ENCODE measurements around the gene ARRB1. TPM values are rescaled to one million over a fixed set of nuclear protein-coding genes. Genes with fewer than 3 reads are reported as not detected.

The ARRB1 gene
- total RNA-seq, 4 donors from 2014 or later = 23.1 to 61.8 (median 44.8) TPM

- no peaks in the 10 kb centered on the region for H3K36me3 ChIP-seq
- DNase-seq = peak in 1 of 2 donors; percentile 4
- H3K4me1 ChIP-seq = peaks cover 0 to 12% of the 10 kb centered on the region in 2 donors
- H3K4me3 ChIP-seq = no peak overlapping the region
- H3K27me3 ChIP-seq = peaks cover 0 to 4% of the 10 kb centered on the region in 2 donors
- no peak for TF ChIP-seq POLR2A (IDR thresholded peaks at IDR 0.05)
- TF ChIP-seq, protein P1, sequence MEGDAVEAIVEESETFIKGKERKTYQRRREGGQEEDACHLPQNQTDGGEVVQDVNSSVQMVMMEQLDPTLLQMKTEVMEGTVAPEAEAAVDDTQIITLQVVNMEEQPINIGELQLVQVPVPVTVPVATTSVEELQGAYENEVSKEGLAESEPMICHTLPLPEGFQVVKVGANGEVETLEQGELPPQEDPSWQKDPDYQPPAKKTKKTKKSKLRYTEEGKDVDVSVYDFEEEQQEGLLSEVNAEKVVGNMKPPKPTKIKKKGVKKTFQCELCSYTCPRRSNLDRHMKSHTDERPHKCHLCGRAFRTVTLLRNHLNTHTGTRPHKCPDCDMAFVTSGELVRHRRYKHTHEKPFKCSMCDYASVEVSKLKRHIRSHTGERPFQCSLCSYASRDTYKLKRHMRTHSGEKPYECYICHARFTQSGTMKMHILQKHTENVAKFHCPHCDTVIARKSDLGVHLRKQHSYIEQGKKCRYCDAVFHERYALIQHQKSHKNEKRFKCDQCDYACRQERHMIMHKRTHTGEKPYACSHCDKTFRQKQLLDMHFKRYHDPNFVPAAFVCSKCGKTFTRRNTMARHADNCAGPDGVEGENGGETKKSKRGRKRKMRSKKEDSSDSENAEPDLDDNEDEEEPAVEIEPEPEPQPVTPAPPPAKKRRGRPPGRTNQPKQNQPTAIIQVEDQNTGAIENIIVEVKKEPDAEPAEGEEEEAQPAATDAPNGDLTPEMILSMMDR (IDR thresholded peaks at IDR 0.05) = no peak
- no peaks in the 10 kb centered on the region for H3K9me3 ChIP-seq
- no peak overlapping the region for H3K27ac ChIP-seq
- intact Hi-C loops (cut with DNase I; ENCODE audit: low total_unique reads) = loop anchor here (5.0 to 10.0 kb wide), 2 partner anchors 223 to 311 kb away; no protein-coding TSS in a partner anchor
These were observed 106.0 kb downstream of the ARRB1 start for GRCh38 chr11:75245356-75246005.

DNA sequence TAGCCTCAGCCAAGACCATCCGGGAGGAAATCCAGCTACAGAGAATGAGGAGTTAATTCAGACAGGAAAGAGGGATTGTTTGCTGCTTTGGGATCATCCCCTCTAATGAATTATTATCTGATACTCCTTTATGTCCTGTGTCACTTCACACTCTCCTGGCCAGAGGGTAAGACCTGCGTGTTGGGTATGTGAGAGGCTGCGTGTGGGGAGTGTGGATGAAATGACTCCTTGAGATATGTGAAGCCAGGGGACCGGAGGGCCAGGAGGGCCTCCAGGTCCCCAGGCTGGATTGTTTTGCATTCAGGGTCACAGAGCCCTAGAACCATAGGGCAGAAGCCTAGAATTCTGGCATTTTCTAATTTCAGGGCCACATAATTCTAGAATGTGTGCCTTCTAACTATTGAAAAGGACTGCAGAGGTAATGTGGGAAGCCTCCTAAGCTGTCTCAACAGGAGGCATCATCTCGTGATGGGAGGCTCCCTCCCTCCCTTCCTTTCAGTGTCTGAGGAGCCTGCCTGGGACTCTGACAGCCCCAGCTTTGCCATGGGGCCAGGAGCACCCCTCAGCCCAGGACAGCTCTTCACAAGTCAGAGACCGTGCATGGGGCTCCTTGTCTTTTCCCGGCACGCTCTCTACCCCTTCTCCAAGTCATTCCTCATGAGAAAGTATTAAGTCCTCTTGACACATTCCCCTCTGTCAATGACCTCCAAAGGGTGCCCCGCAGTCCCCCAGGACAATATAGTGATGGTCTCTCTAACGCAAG, 107.2 kb downstream of the ARRB1 start:
- intact Hi-C loops (cut with DNase I; ENCODE audit: low total_unique reads) = loop anchor here (5.0 to 10.0 kb wide), 2 partner anchors 102 to 309 kb away; no protein-coding TSS in a partner anchor
- H3K9me3 ChIP-seq = no peaks in the 10 kb centered on the region
- no peak overlapping the region for H3K27ac ChIP-seq
- H3K36me3 ChIP-seq = no peaks in the 10 kb centered on the region
- H3K4me1 ChIP-seq = peaks cover 0 to 12% of the 10 kb centered on the region in 2 donors
- no peak for TF ChIP-seq POLR2A (IDR thresholded peaks at IDR 0.05)
- TF ChIP-seq, protein P1 (IDR thresholded peaks at IDR 0.05) = no peak
- peak in 1 of 2 donors; percentile 1 for DNase-seq
- H3K27me3 ChIP-seq = peaks cover 0 to 4% of the 10 kb centered on the region in 2 donors
- no peak overlapping the region for H3K4me3 ChIP-seq

GRCh38 chr11:75242722-75243600, 108.5 kb downstream of the ARRB1 start:
- TF ChIP-seq, protein P1 (IDR thresholded peaks at IDR 0.05) = no peak
- no peak for TF ChIP-seq POLR2A (IDR thresholded peaks at IDR 0.05)
- Histone ChIP-seq H3K27me3 (peaks cover 0 to 4% of the 10 kb centered on the region in 2 donors), H3K4me1 (peaks cover 0 to 12% of the 10 kb centered on the region in 2 donors), H3K4me3 (no peak overlapping the region), H3K36me3 (no peaks in the 10 kb centered on the region), H3K9me3 (no peaks in the 10 kb centered on the region), H3K27ac (no peak overlapping the region)
- intact Hi-C loops (cut with DNase I; ENCODE audit: low total_unique reads) = loop anchor here (5.0 to 10.0 kb wide), 2 partner anchors 101 to 308 kb away; no protein-coding TSS in a partner anchor
- peak in 1 of 2 donors; percentile 11 for DNase-seq

DNA sequence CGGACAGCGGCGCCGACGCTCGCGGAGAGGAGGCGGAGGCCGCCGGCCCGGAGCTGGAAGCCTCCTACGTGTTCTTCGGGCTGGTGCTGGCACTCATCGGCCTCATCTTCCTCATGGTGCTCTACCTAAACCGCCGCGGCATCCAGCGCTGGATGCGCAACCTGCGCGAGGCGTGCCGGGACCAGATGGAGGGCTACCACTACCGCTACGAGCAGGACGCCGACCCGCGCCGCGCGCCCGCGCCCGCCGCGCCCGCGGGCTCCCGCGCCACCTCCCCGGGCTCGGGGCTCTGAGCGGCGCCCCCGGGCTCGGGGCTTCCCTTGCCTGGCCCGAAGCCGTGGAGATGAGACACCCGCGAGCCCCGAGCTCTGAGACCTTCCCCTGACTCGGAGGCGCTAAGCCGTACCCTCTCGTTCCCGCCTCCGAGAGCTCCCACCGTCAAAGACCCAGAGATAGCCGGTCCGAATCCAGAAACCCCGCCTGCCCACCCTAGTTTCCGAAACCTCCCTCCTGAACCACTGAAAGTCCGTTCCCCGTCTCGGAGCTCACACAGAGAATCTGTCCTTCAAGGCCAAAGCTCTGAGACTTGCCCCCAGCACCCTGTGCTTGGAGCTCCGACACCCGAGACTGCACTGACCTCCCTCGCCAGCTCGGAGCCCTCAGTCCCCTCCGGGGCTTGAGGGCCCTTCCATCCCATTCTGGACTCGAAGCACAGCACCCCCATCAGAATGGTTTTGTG, 109.4 kb downstream of the ARRB1 start:
- DNase-seq = peak in 1 of 2 donors; percentile 11
- peaks cover 0 to 4% of the 10 kb centered on the region in 2 donors for H3K27me3 ChIP-seq

More for the DNA sequence above, 109.4 kb downstream of the ARRB1 start:
- TF ChIP-seq, protein P1 (IDR thresholded peaks at IDR 0.05) = no peak
- TF ChIP-seq POLR2A (IDR thresholded peaks at IDR 0.05) = no peak
- intact Hi-C loops (cut with DNase I; ENCODE audit: low total_unique reads) = loop anchor here (5.0 to 10.0 kb wide), 2 partner anchors 100 to 307 kb away; no protein-coding TSS in a partner anchor
- H3K9me3 ChIP-seq = no peaks in the 10 kb centered on the region
- H3K4me3 ChIP-seq = peak overlapping the region in 1 of 2 donors; percentile 40
- H3K4me1 ChIP-seq = peaks cover 0 to 12% of the 10 kb centered on the region in 2 donors
- no peaks in the 10 kb centered on the region for H3K36me3 ChIP-seq
- H3K27ac ChIP-seq = no peak overlapping the region
